Astrocyte of the spinal cord (primary cell): Measurements from ENCODE around the gene SLC25A14.

Source experiments
- DNase-seq: peaks from one replicate; pipeline ENCODE4 v3.0.0; 2011; ENCODE audit warnings: low read depth, low spot score
- H3K4me3 ChIP-seq: 2 replicates; pipeline ENCODE4 v1.5.1; 2011; ENCODE audit warnings: low read depth, mild to moderate bottlenecking, low read length, moderate library complexity
- CTCF ChIP-seq: IDR thresholded peaks from 2 replicates; pipeline ENCODE4 v1.5.1; 2012; ENCODE audit warnings: low read depth, mild to moderate bottlenecking, low read length, inconsistent platforms
- in situ Hi-C: cut with HindIII; loops from 2 replicates; pipeline ENCODE4 v1.10.0; 2017; ENCODE audit warnings: low sequenced_read_pairs

SLC25A14 gene

DNA sequence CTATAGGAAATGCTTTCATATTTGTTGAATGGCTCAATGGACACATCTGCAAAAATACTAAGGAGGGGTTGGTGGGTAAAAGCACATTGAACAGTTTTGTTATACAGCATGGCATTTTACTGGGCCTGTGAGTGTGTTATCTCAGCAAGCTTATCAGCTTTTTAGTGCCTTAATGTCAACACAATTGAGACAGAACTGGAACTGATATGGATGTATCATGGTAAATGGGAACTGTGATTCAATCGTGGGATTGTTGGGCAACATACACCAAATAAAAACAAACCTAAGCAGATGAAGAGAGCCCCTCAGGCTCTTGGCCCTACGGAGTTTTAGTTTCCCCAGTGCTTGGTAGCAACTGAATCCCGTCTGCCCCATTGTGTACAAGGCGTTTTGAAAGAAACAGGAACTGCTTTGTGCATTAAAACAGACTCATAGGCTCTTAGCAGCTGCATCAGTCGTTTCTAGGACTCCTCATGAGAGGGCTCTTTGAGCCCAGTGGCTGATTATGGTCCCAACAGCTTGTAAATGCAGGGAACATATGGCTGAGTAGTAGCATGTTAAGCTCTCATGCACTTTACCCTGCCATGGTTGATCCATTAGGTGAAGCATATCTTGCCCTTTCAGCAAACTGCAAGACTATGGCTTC is 38.4 kb downstream of the SLC25A14 start:
- TF ChIP-seq CTCF, result no peak
- DNase-seq, result no peak
- in situ Hi-C loops, result no loop called here
- no peak overlapping the region for H3K4me3 ChIP-seq

DNA sequence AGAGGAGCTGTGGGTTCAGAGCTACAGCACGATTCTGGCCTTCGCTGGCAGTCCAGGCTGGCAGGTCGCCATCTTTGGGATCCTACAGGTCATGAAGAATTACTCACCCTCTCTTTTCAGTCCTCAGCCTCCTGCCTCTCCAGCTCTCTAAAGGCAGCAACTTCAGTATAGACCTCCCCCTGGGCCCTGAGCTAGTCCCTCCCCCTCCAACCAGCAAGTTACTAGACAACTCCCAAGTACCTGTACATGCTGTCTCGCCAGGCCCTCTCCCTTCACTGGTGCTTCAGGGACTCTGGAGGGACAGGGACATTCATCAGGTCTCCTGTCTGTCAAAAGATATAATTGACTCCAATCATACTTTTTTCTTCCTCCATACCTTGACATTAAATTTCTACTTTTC is 45.8 kb downstream of the SLC25A14 start, which contains the start of gene GPR119:
Gene GPR119, minus strand, starts transcription at position 155 of the 400 bp plus-strand sequence. CDS start 227 bp downstream, outside the sequence.
- TF ChIP-seq CTCF, result no peak
- no peak within 1 kb of the TSS for H3K4me3 ChIP-seq
- no peak for DNase-seq
- in situ Hi-C loops, result no loop called here

GRCh38 chrX:130386408-130386808 is 46.7 kb downstream of the SLC25A14 start:
- H3K4me3 ChIP-seq, result no peak overlapping the region
- DNase-seq, result no peak
- no peak for TF ChIP-seq CTCF
- in situ Hi-C loops, result no loop called here

GRCh38 chrX:130393451-130394074 is 53.8 kb downstream of the SLC25A14 start:
- in situ Hi-C loops, result no loop called here
- TF ChIP-seq CTCF, result peak; percentile 79
- no peak overlapping the region for H3K4me3 ChIP-seq
- peak; percentile 50 for DNase-seq

GRCh38 chrX:130395341-130395740 is 55.6 kb downstream of the SLC25A14 start:
- DNase-seq, result no peak
- in situ Hi-C loops, result no loop called here
- H3K4me3 ChIP-seq, result no peak overlapping the region
- TF ChIP-seq CTCF, result no peak

DNA sequence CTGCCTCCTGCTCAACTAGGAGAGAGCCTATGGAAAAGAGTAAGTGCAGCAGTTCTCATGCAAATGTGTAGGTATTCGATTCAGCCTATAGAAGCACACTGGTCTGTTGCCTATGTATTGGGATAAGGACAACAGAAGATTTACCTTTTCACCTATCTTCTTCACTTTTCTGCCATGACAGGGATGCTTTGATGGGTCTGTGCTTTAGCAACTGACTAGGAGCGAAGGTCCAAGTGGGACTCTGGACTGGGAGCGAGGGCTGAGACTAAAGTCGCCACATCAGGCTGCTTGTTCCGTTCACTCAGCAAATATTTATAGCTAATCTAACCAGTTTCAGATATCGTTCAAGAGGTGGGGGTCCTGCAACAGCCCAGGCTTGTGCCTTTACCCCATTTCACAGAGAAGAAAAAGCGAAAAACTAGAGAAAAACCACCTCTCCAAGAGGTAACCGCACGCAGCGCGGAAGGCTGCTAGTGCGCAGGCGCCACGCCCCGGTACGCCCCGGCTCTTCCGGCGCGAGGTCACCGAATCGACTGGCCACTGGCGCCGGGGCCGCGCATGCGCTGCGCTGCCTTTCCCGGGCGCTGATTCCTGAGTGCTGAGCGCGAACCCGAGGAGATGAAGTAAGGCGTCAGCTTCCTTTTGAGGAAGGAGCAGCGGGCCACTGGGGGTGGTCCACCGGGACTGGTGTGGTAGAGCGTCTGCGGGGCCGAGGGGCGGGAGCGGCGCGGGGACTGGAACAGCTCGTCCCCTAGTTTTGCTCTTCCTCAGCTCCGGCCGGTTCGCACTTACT is 61.9 kb downstream of the SLC25A14 start, which contains the start of gene RBMX2:
Gene RBMX2, plus strand, starts transcription at position 573 of the 793 bp plus-strand sequence. Its CDS starts 46 bp downstream, at position 619.
- H3K4me3 ChIP-seq, result peak within 1 kb of the TSS; percentile 75
- TF ChIP-seq CTCF, result no peak
- in situ Hi-C loops, result no loop called here
- DNase-seq, result peak; percentile 73
